ENCODE measurements around the gene GSE1.

GSE1 gene

GRCh38 chr16:85601730-85602401 is 11.3 kb upstream of the GSE1 start:
- Histone ChIP-seq H3K36me3 (ENCODE audit: control insufficient read depth in 2 of 2, insufficient read depth in 2 of 2, low read length in 2 of 2) (no peaks in the 10 kb centered on the region), H3K27me3 (ENCODE audit: control insufficient read depth in 1 of 2, insufficient read depth in 2 of 2, low read length in 2 of 2) (no peaks in the 10 kb centered on the region), H3K27ac (ENCODE audit: low read length) (peak overlapping the region; percentile 82), H3K9me3 (ENCODE audit: control insufficient read depth in 2 of 2, low read length in 2 of 2) (no peaks in the 10 kb centered on the region), H3K4me1 (ENCODE audit: control insufficient read depth, insufficient read depth, low read length) (peaks cover 60% of the 10 kb centered on the region), H3K4me3 (ENCODE audit: low read length in 2 of 2) (no peak overlapping the region), H3K9ac (ENCODE audit: low read length in 2 of 2) (peak overlapping the region in 1 of 2 donors; percentile 47)

- Histone ChIP-seq H3K4me3 (ENCODE audit: low read length in 2 of 2) (no peak overlapping the region), H3K36me3 (ENCODE audit: control insufficient read depth in 2 of 2, insufficient read depth in 2 of 2, low read length in 2 of 2) (no peaks in the 10 kb centered on the region), H3K9me3 (ENCODE audit: control insufficient read depth in 2 of 2, low read length in 2 of 2) (no peaks in the 10 kb centered on the region), H3K4me1 (ENCODE audit: control insufficient read depth, insufficient read depth, low read length) (peaks cover 68% of the 10 kb centered on the region), H3K27me3 (ENCODE audit: control insufficient read depth in 1 of 2, insufficient read depth in 2 of 2, low read length in 2 of 2) (no peaks in the 10 kb centered on the region), H3K27ac (ENCODE audit: low read length) (peak overlapping the region; percentile 82), H3K9ac (ENCODE audit: low read length in 2 of 2) (peak overlapping the region in 1 of 2 donors; percentile 47)
These were observed 10.5 kb upstream of the GSE1 start for GRCh38 chr16:85602402-85603202.

GRCh38 chr16:85603203-85603755 is 9.8 kb upstream of the GSE1 start:
- Histone ChIP-seq H3K27ac (ENCODE audit: low read length) (peak overlapping the region; percentile 82), H3K9ac (ENCODE audit: low read length in 2 of 2) (peak overlapping the region in 1 of 2 donors; percentile 47), H3K27me3 (ENCODE audit: control insufficient read depth in 1 of 2, insufficient read depth in 2 of 2, low read length in 2 of 2) (no peaks in the 10 kb centered on the region), H3K4me1 (ENCODE audit: control insufficient read depth, insufficient read depth, low read length) (peaks cover 74% of the 10 kb centered on the region), H3K9me3 (ENCODE audit: control insufficient read depth in 2 of 2, low read length in 2 of 2) (no peaks in the 10 kb centered on the region), H3K4me3 (ENCODE audit: low read length in 2 of 2) (no peak overlapping the region), H3K36me3 (ENCODE audit: control insufficient read depth in 2 of 2, insufficient read depth in 2 of 2, low read length in 2 of 2) (no peaks in the 10 kb centered on the region)

- no peaks in the 10 kb centered on the region for H3K9me3 ChIP-seq (ENCODE audit: control insufficient read depth in 2 of 2, low read length in 2 of 2)
- H3K27ac ChIP-seq (ENCODE audit: low read length) = no peak overlapping the region
- peaks cover 80% of the 10 kb centered on the region for H3K4me1 ChIP-seq (ENCODE audit: control insufficient read depth, insufficient read depth, low read length)
- H3K9ac ChIP-seq (ENCODE audit: low read length in 2 of 2) = no peak overlapping the region
- no peak overlapping the region for H3K4me3 ChIP-seq (ENCODE audit: low read length in 2 of 2)
- no peaks in the 10 kb centered on the region for H3K36me3 ChIP-seq (ENCODE audit: control insufficient read depth in 2 of 2, insufficient read depth in 2 of 2, low read length in 2 of 2)
- no peaks in the 10 kb centered on the region for H3K27me3 ChIP-seq (ENCODE audit: control insufficient read depth in 1 of 2, insufficient read depth in 2 of 2, low read length in 2 of 2)
These were observed 8.9 kb upstream of the GSE1 start for GRCh38 chr16:85604145-85604705.

GRCh38 chr16:85605051-85605911 is 7.8 kb upstream of the GSE1 start:
- Histone ChIP-seq H3K4me3 (ENCODE audit: low read length in 2 of 2) (peak overlapping the region in 1 of 2 donors; percentile 15), H3K4me1 (ENCODE audit: control insufficient read depth, insufficient read depth, low read length) (peaks cover 74% of the 10 kb centered on the region), H3K36me3 (ENCODE audit: control insufficient read depth in 2 of 2, insufficient read depth in 2 of 2, low read length in 2 of 2) (no peaks in the 10 kb centered on the region), H3K9ac (ENCODE audit: low read length in 2 of 2) (peak overlapping the region in 1 of 2 donors; percentile 53), H3K27ac (ENCODE audit: low read length) (peak overlapping the region; percentile 78), H3K9me3 (ENCODE audit: control insufficient read depth in 2 of 2, low read length in 2 of 2) (no peaks in the 10 kb centered on the region), H3K27me3 (ENCODE audit: control insufficient read depth in 1 of 2, insufficient read depth in 2 of 2, low read length in 2 of 2) (no peaks in the 10 kb centered on the region)

- Histone ChIP-seq H3K9me3 (ENCODE audit: control insufficient read depth in 2 of 2, low read length in 2 of 2) (no peaks in the 10 kb centered on the region), H3K36me3 (ENCODE audit: control insufficient read depth in 2 of 2, insufficient read depth in 2 of 2, low read length in 2 of 2) (no peaks in the 10 kb centered on the region), H3K4me3 (ENCODE audit: low read length in 2 of 2) (peak overlapping the region; percentile 31 to 52), H3K4me1 (ENCODE audit: control insufficient read depth, insufficient read depth, low read length) (peaks cover 75% of the 10 kb centered on the region), H3K27ac (ENCODE audit: low read length) (peak overlapping the region; percentile 78), H3K9ac (ENCODE audit: low read length in 2 of 2) (peak overlapping the region in 1 of 2 donors; percentile 53), H3K27me3 (ENCODE audit: control insufficient read depth in 1 of 2, insufficient read depth in 2 of 2, low read length in 2 of 2) (no peaks in the 10 kb centered on the region)
These were observed 6.9 kb upstream of the GSE1 start for GRCh38 chr16:85605912-85606841.

- Histone ChIP-seq H3K27ac (ENCODE audit: low read length) (peak overlapping the region; percentile 78), H3K36me3 (ENCODE audit: control insufficient read depth in 2 of 2, insufficient read depth in 2 of 2, low read length in 2 of 2) (no peaks in the 10 kb centered on the region), H3K4me1 (ENCODE audit: control insufficient read depth, insufficient read depth, low read length) (peaks cover 72% of the 10 kb centered on the region), H3K27me3 (ENCODE audit: control insufficient read depth in 1 of 2, insufficient read depth in 2 of 2, low read length in 2 of 2) (no peaks in the 10 kb centered on the region), H3K9me3 (ENCODE audit: control insufficient read depth in 2 of 2, low read length in 2 of 2) (no peaks in the 10 kb centered on the region), H3K9ac (ENCODE audit: low read length in 2 of 2) (no peak overlapping the region), H3K4me3 (ENCODE audit: low read length in 2 of 2) (peak overlapping the region; percentile 34 to 35)
These were observed 6.2 kb upstream of the GSE1 start for GRCh38 chr16:85606904-85607303.

- H3K27ac ChIP-seq (ENCODE audit: low read length) = peak overlapping the region; percentile 55
- no peaks in the 10 kb centered on the region for H3K27me3 ChIP-seq (ENCODE audit: control insufficient read depth in 1 of 2, insufficient read depth in 2 of 2, low read length in 2 of 2)
- H3K9ac ChIP-seq (ENCODE audit: low read length in 2 of 2) = peak overlapping the region in 1 of 2 donors; percentile 29
- no peaks in the 10 kb centered on the region for H3K9me3 ChIP-seq (ENCODE audit: control insufficient read depth in 2 of 2, low read length in 2 of 2)
- peaks cover 70% of the 10 kb centered on the region for H3K4me1 ChIP-seq (ENCODE audit: control insufficient read depth, insufficient read depth, low read length)
- no peaks in the 10 kb centered on the region for H3K36me3 ChIP-seq (ENCODE audit: control insufficient read depth in 2 of 2, insufficient read depth in 2 of 2, low read length in 2 of 2)
- peak overlapping the region; percentile 34 to 35 for H3K4me3 ChIP-seq (ENCODE audit: low read length in 2 of 2)
These were observed 5.8 kb upstream of the GSE1 start for GRCh38 chr16:85607321-85607765.

GRCh38 chr16:85607796-85608514 is 5.2 kb upstream of the GSE1 start:
- Histone ChIP-seq H3K27me3 (ENCODE audit: control insufficient read depth in 1 of 2, insufficient read depth in 2 of 2, low read length in 2 of 2) (no peaks in the 10 kb centered on the region), H3K36me3 (ENCODE audit: control insufficient read depth in 2 of 2, insufficient read depth in 2 of 2, low read length in 2 of 2) (no peaks in the 10 kb centered on the region), H3K9me3 (ENCODE audit: control insufficient read depth in 2 of 2, low read length in 2 of 2) (no peaks in the 10 kb centered on the region), H3K4me3 (ENCODE audit: low read length in 2 of 2) (no peak overlapping the region), H3K9ac (ENCODE audit: low read length in 2 of 2) (no peak overlapping the region), H3K27ac (ENCODE audit: low read length) (peak overlapping the region; percentile 55), H3K4me1 (ENCODE audit: control insufficient read depth, insufficient read depth, low read length) (peaks cover 70% of the 10 kb centered on the region)
